Body of pancreas (tissue), 4 donors: ENCODE data around the gene RHOBTB1.

Source experiments
- CTCF ChIP-seq, 7 experiments: fragments of 450-650 bp in 4 of 7; fragments of 200-600 bp in 3 of 7; sonication (generic) in 3 of 7; IDR thresholded peaks; one replicate each; pipeline ENCODE4 v1.5.1; 2016 to 2019; ENCODE audit warnings: antibody characterized with exemption in 7 of 7
- POLR2A ChIP-seq, 3 donors: fragments of 450-650 bp; IDR thresholded peaks; one replicate each; pipeline ENCODE4 v1.6.1; 2016; ENCODE audit warnings: antibody characterized with exemption in 3 of 3, mild to moderate bottlenecking in 2 of 3

GRCh38 chr10:60921633-60922032 lies 22.4 kb downstream of the RHOBTB1 start:
- TF ChIP-seq CTCF (IDR thresholded peaks at IDR 0.05) (no peak), POLR2A (IDR thresholded peaks at IDR 0.05) (no peak)
